K562 treated with DMSO at 1 percent for 12 hours (cell line): ENCODE data around the gene CSAG3. TPM values are rescaled to one million over a fixed set of nuclear protein-coding genes. Genes with fewer than 3 reads are reported as not detected.

ENCODE experiments used
- total RNA-seq: library from RNA; unstranded; fragments of 300-600 nt; gene quantifications from 2 replicates; pipeline ENCODE4 v1.2.3, GENCODE V29; 2022; ENCODE audit not compliant: insufficient read depth

Gene CSAG3
- total RNA-seq, result 22.9 and 29.0 TPM in 2 replicates

GRCh38 chrX:152758918-152759317, at the start of gene CSAG3:
TSS of gene CSAG3 (plus strand) at chrX:152759218.

GRCh38 chrX:152713815-152714787, 44.9 kb upstream of the CSAG3 start, which contains the start of gene MAGEA2B:
TSS of gene MAGEA2B (plus strand) at chrX:152714628. CDS start at chrX:152717107, 2,479 bp downstream.

GRCh38 chrX:152733261-152733975, 25.6 kb upstream of the CSAG3 start, which contains the start of the genes CSAG1 and MAGEA12:
TSS of gene CSAG1 (minus strand) at chrX:152733721. CDS start at chrX:152732460, 1,261 bp downstream.
TSS of gene MAGEA12 (plus strand) at chrX:152733757. CDS start at chrX:152736162, 2,405 bp downstream.

GRCh38 chrX:152753686-152754650, 5.0 kb upstream of the CSAG3 start, which contains the start of gene MAGEA2:
TSS of gene MAGEA2 (minus strand) at chrX:152753842. CDS start at chrX:152751363, 2,479 bp downstream.

GRCh38 chrX:152769549-152770289, 10.7 kb downstream of the CSAG3 start, which contains the start of gene MAGEA6:
TSS of gene MAGEA6 (minus strand) at chrX:152769689. CDS start at chrX:152767650, 2,039 bp downstream.

Other genes with a start within 250 kb of the CSAG3 start
- 0.19 and 0.53 TPM in 2 replicates for gene GABRQ, start 121.3 kb upstream of the CSAG3 start, total RNA-seq
- gene MAGEA3, start 60.4 kb upstream of the CSAG3 start, total RNA-seq, result 133 and 144 TPM in 2 replicates
- gene CSAG2, start 49.9 kb upstream of the CSAG3 start, total RNA-seq, result not detected in 2 replicates
- gene MAGEA2B, start 44.6 kb upstream of the CSAG3 start, total RNA-seq, result 12.0 and 22.1 TPM in 2 replicates
- gene CSAG1, start 25.5 kb upstream of the CSAG3 start, total RNA-seq, result 114 and 117 TPM in 2 replicates
- gene MAGEA12, start 25.5 kb upstream of the CSAG3 start, total RNA-seq, result 75.2 and 77.3 TPM in 2 replicates
- gene MAGEA2, start 5.4 kb upstream of the CSAG3 start, total RNA-seq, result 35.5 and 36.9 TPM in 2 replicates
- 95.2 and 104 TPM in 2 replicates for gene MAGEA6, start 10.5 kb downstream of the CSAG3 start, total RNA-seq
- gene CETN2, start 71.5 kb downstream of the CSAG3 start, total RNA-seq, result 11.4 and 17.1 TPM in 2 replicates
- 22.6 and 27.8 TPM in 2 replicates for gene NSDHL, start 71.8 kb downstream of the CSAG3 start, total RNA-seq
- gene ZNF185, start 138.8 kb downstream of the CSAG3 start, total RNA-seq, result 0.24 and 0.37 TPM in 2 replicates
- not detected in 2 replicates for gene PNMA5, start 234.9 kb downstream of the CSAG3 start, total RNA-seq